Epidermal melanocyte (primary cell): ENCODE measurements around the gene GIPC2.
"Not testable (repeated sequence)": the region's sequence is repeated elsewhere in the genome, so short reads cannot be mapped to it uniquely, and the experiment has no call there.

Source experiments
- DNase-seq: peaks from one replicate; pipeline ENCODE4 v3.0.0; 2011; ENCODE audit warnings: low spot score; ENCODE audit not compliant: insufficient read length

The GIPC2 gene

GRCh38 chr1:78045926-78046778 is at the start of gene GIPC2:
Gene GIPC2, plus strand, starts transcription at chr1:78045966. Its CDS starts 129 bp downstream, at chr1:78046095.
- DNase-seq: no peak

- DNase-seq: no peak
These were observed 49.0 kb upstream of the GIPC2 start for GRCh38 chr1:77996734-77997133.

- DNase-seq: not testable (repeated sequence)
These were observed 45.2 kb upstream of the GIPC2 start for GRCh38 chr1:78000536-78000935.

GRCh38 chr1:78003070-78003746 is 42.6 kb upstream of the GIPC2 start:
- no peak for DNase-seq

GRCh38 chr1:78003882-78004718 is 41.7 kb upstream of the GIPC2 start:
- DNase-seq: no peak

GRCh38 chr1:78004719-78005447 is 40.9 kb upstream of the GIPC2 start, which contains the start of gene DNAJB4:
Gene DNAJB4, plus strand, starts transcription at chr1:78004939. Its CDS starts 172 bp downstream, at chr1:78005111.
- peak; percentile 72 for DNase-seq

- DNase-seq: no peak
These were observed 40.4 kb upstream of the GIPC2 start for GRCh38 chr1:78005448-78005722.

- DNase-seq: peak; percentile 21
These were observed 40.0 kb upstream of the GIPC2 start for GRCh38 chr1:78005755-78006154.

- DNase-seq: no peak
These were observed 39.2 kb upstream of the GIPC2 start for GRCh38 chr1:78006521-78006920.

- DNase-seq: no peak
These were observed 38.0 kb upstream of the GIPC2 start for GRCh38 chr1:78007677-78008341.

- DNase-seq: no peak
These were observed 36.5 kb upstream of the GIPC2 start for GRCh38 chr1:78009276-78009675.

- DNase-seq: no peak
These were observed 35.9 kb upstream of the GIPC2 start for GRCh38 chr1:78009836-78010235.

GRCh38 chr1:78011050-78011449 is 34.7 kb upstream of the GIPC2 start:
- DNase-seq: no peak

GRCh38 chr1:78015148-78015547 is 30.6 kb upstream of the GIPC2 start:
- DNase-seq: no peak

GRCh38 chr1:78019024-78019423 is 26.7 kb upstream of the GIPC2 start:
- DNase-seq: no peak

- not testable (repeated sequence) for DNase-seq
These were observed 24.6 kb upstream of the GIPC2 start for GRCh38 chr1:78021134-78021533.

GRCh38 chr1:78029793-78030192 is 16.0 kb upstream of the GIPC2 start:
- DNase-seq: no peak

GRCh38 chr1:78032996-78033796 is 12.6 kb upstream of the GIPC2 start:
- DNase-seq: no peak

GRCh38 chr1:78033797-78034172 is 12.0 kb upstream of the GIPC2 start:
- no peak for DNase-seq

GRCh38 chr1:78035121-78035520 is 10.6 kb upstream of the GIPC2 start:
- no peak for DNase-seq
